ENCODE data around the gene ID4.

ID4 gene

GRCh38 chr6:19866173-19866984 is 29.2 kb downstream of the ID4 start:
- Histone ChIP-seq H3K23ac (ENCODE audit: low read length) (no peak overlapping the region), H4K91ac (ENCODE audit: low read depth, low read length) (no peak overlapping the region), H2BK12ac (ENCODE audit: low read length) (no peak overlapping the region), H2BK5ac (ENCODE audit: low read depth, low read length, poor library complexity) (no peak overlapping the region), H3K4me2 (ENCODE audit: low read length) (no peak overlapping the region), H3K79me1 (ENCODE audit: low read length) (no peaks in the 10 kb centered on the region), H4K12ac (ENCODE audit: low read depth, low read length) (no peak overlapping the region), H3K4me3 (ENCODE audit: low read depth, low read length) (no peak overlapping the region), H3K18ac (ENCODE audit: low read length) (no peak overlapping the region), H3K14ac (ENCODE audit: low read length) (no peak overlapping the region), H3K4ac (ENCODE audit: low read depth, low read length) (no peak overlapping the region), H3K27ac (ENCODE audit: low read depth, low read length) (no peak overlapping the region), H3K9ac (ENCODE audit: low read length) (no peak overlapping the region), H2BK120ac (ENCODE audit: insufficient read depth, low read length, poor library complexity) (no peak overlapping the region), H4K8ac (ENCODE audit: low read depth, low read length) (no peak overlapping the region), H3K27me3 (ENCODE audit: insufficient read depth, low read length) (no peaks in the 10 kb centered on the region), H2AFZ (ENCODE audit: insufficient read depth, low read length, poor library complexity) (no peak overlapping the region), H3K79me2 (ENCODE audit: control insufficient read depth, insufficient read depth, low read length, poor library complexity) (no peaks in the 10 kb centered on the region), H3K4me1 (ENCODE audit: control insufficient read depth in 1 of 2, insufficient read depth in 2 of 2, low read length in 2 of 2) (peaks cover 2 to 4% of the 10 kb centered on the region in 2 experiments), H3K36me3 (ENCODE audit: control insufficient read depth in 1 of 2, insufficient read depth in 2 of 2, low read length in 2 of 2) (no peaks in the 10 kb centered on the region), H2AK5ac (ENCODE audit: low read length) (no peak overlapping the region), H3K9me3 (ENCODE audit: insufficient read depth, low read depth, low read length) (no peaks in the 10 kb centered on the region)
- DNase-seq = no peak
- no CpG with 5 or more reads among the region's 18 CpGs for WGBS (ENCODE audit: extremely low coverage, insufficient coverage, insufficient read length)

- no peak overlapping the region for H3K4ac ChIP-seq (ENCODE audit: low read depth, low read length)
- no peak overlapping the region for H3K14ac ChIP-seq (ENCODE audit: low read length)
- no peak overlapping the region for H2AFZ ChIP-seq (ENCODE audit: insufficient read depth, low read length, poor library complexity)
- no peak overlapping the region for H4K91ac ChIP-seq (ENCODE audit: low read depth, low read length)
- H3K9me3 ChIP-seq (ENCODE audit: insufficient read depth, low read depth, low read length) = no peaks in the 10 kb centered on the region
- no peak overlapping the region for H3K18ac ChIP-seq (ENCODE audit: low read length)
- H3K4me1 ChIP-seq (ENCODE audit: control insufficient read depth in 1 of 2, insufficient read depth in 2 of 2, low read length in 2 of 2) = peaks cover 2 to 4% of the 10 kb centered on the region in 2 experiments
- DNase-seq = peak in 1 of 2 donors; percentile 58
- no peak overlapping the region for H2BK12ac ChIP-seq (ENCODE audit: low read length)
- H3K79me1 ChIP-seq (ENCODE audit: low read length) = no peaks in the 10 kb centered on the region
- no peak overlapping the region for H3K23ac ChIP-seq (ENCODE audit: low read length)
- no peaks in the 10 kb centered on the region for H3K79me2 ChIP-seq (ENCODE audit: control insufficient read depth, insufficient read depth, low read length, poor library complexity)
- no peak overlapping the region for H3K27ac ChIP-seq (ENCODE audit: low read depth, low read length)
- no peak overlapping the region for H3K9ac ChIP-seq (ENCODE audit: low read length)
- H3K36me3 ChIP-seq (ENCODE audit: control insufficient read depth in 1 of 2, insufficient read depth in 2 of 2, low read length in 2 of 2) = no peaks in the 10 kb centered on the region
- H4K12ac ChIP-seq (ENCODE audit: low read depth, low read length) = no peak overlapping the region
- H3K4me3 ChIP-seq (ENCODE audit: low read depth, low read length) = no peak overlapping the region
- H2BK120ac ChIP-seq (ENCODE audit: insufficient read depth, low read length, poor library complexity) = no peak overlapping the region
- WGBS (ENCODE audit: extremely low coverage, insufficient coverage, insufficient read length) = no CpG with 5 or more reads among the region's 5 CpGs
- H3K27me3 ChIP-seq (ENCODE audit: insufficient read depth, low read length) = no peaks in the 10 kb centered on the region
- no peak overlapping the region for H2AK5ac ChIP-seq (ENCODE audit: low read length)
- H3K4me2 ChIP-seq (ENCODE audit: low read length) = no peak overlapping the region
- no peak overlapping the region for H4K8ac ChIP-seq (ENCODE audit: low read depth, low read length)
- H2BK5ac ChIP-seq (ENCODE audit: low read depth, low read length, poor library complexity) = no peak overlapping the region
Measured at GRCh38 chr6:19866985-19867627, 29.9 kb downstream of the ID4 start.

- DNase-seq = no peak
- Histone ChIP-seq H2BK120ac (ENCODE audit: insufficient read depth, low read length, poor library complexity) (no peak overlapping the region), H3K18ac (ENCODE audit: low read length) (no peak overlapping the region), H3K23ac (ENCODE audit: low read length) (no peak overlapping the region), H3K79me2 (ENCODE audit: control insufficient read depth, insufficient read depth, low read length, poor library complexity) (no peaks in the 10 kb centered on the region), H3K27me3 (ENCODE audit: insufficient read depth, low read length) (no peaks in the 10 kb centered on the region), H3K4ac (ENCODE audit: low read depth, low read length) (no peak overlapping the region), H3K9me3 (ENCODE audit: insufficient read depth, low read depth, low read length) (no peaks in the 10 kb centered on the region), H2BK12ac (ENCODE audit: low read length) (no peak overlapping the region), H3K36me3 (ENCODE audit: control insufficient read depth in 1 of 2, insufficient read depth in 2 of 2, low read length in 2 of 2) (no peaks in the 10 kb centered on the region), H4K8ac (ENCODE audit: low read depth, low read length) (no peak overlapping the region), H3K9ac (ENCODE audit: low read length) (no peak overlapping the region), H3K14ac (ENCODE audit: low read length) (no peak overlapping the region), H2BK5ac (ENCODE audit: low read depth, low read length, poor library complexity) (no peak overlapping the region), H4K91ac (ENCODE audit: low read depth, low read length) (no peak overlapping the region), H4K12ac (ENCODE audit: low read depth, low read length) (no peak overlapping the region), H3K4me3 (ENCODE audit: low read depth, low read length) (no peak overlapping the region), H3K4me2 (ENCODE audit: low read length) (no peak overlapping the region), H3K79me1 (ENCODE audit: low read length) (no peaks in the 10 kb centered on the region), H3K4me1 (ENCODE audit: control insufficient read depth in 1 of 2, insufficient read depth in 2 of 2, low read length in 2 of 2) (peaks cover 2 to 4% of the 10 kb centered on the region in 2 experiments), H2AFZ (ENCODE audit: insufficient read depth, low read length, poor library complexity) (no peak overlapping the region), H2AK5ac (ENCODE audit: low read length) (no peak overlapping the region), H3K27ac (ENCODE audit: low read depth, low read length) (no peak overlapping the region)
- WGBS (ENCODE audit: extremely low coverage, insufficient coverage, insufficient read length) = no CpG with 5 or more reads among the region's 9 CpGs
Measured at GRCh38 chr6:19869464-19869863, 32.3 kb downstream of the ID4 start.

GRCh38 chr6:19870322-19870721 is 33.2 kb downstream of the ID4 start:
- no peak overlapping the region for H3K27ac ChIP-seq (ENCODE audit: low read depth, low read length)

More at GRCh38 chr6:19870322-19870721, 33.2 kb downstream of the ID4 start:
- H4K91ac ChIP-seq (ENCODE audit: low read depth, low read length) = no peak overlapping the region
- H3K79me1 ChIP-seq (ENCODE audit: low read length) = no peaks in the 10 kb centered on the region
- no peak overlapping the region for H4K8ac ChIP-seq (ENCODE audit: low read depth, low read length)
- H3K4me1 ChIP-seq (ENCODE audit: control insufficient read depth in 1 of 2, insufficient read depth in 2 of 2, low read length in 2 of 2) = peaks cover 2 to 4% of the 10 kb centered on the region in 2 experiments
- no peak overlapping the region for H3K4ac ChIP-seq (ENCODE audit: low read depth, low read length)
- no peak overlapping the region for H2AFZ ChIP-seq (ENCODE audit: insufficient read depth, low read length, poor library complexity)
- peak overlapping the region; percentile 37 for H3K9ac ChIP-seq (ENCODE audit: low read length)
- H2BK120ac ChIP-seq (ENCODE audit: insufficient read depth, low read length, poor library complexity) = no peak overlapping the region
- no peaks in the 10 kb centered on the region for H3K79me2 ChIP-seq (ENCODE audit: control insufficient read depth, insufficient read depth, low read length, poor library complexity)
- H3K18ac ChIP-seq (ENCODE audit: low read length) = no peak overlapping the region
- no peak overlapping the region for H3K14ac ChIP-seq (ENCODE audit: low read length)
- no peaks in the 10 kb centered on the region for H3K9me3 ChIP-seq (ENCODE audit: insufficient read depth, low read depth, low read length)
- no CpG with 5 or more reads among the region's 3 CpGs for WGBS (ENCODE audit: extremely low coverage, insufficient coverage, insufficient read length)
- no peak overlapping the region for H2AK5ac ChIP-seq (ENCODE audit: low read length)
- H3K27me3 ChIP-seq (ENCODE audit: insufficient read depth, low read length) = no peaks in the 10 kb centered on the region
- no peak overlapping the region for H2BK12ac ChIP-seq (ENCODE audit: low read length)
- H4K12ac ChIP-seq (ENCODE audit: low read depth, low read length) = no peak overlapping the region
- H3K23ac ChIP-seq (ENCODE audit: low read length) = no peak overlapping the region
- no peak overlapping the region for H3K4me3 ChIP-seq (ENCODE audit: low read depth, low read length)
- H3K36me3 ChIP-seq (ENCODE audit: control insufficient read depth in 1 of 2, insufficient read depth in 2 of 2, low read length in 2 of 2) = no peaks in the 10 kb centered on the region
- no peak for DNase-seq
- H2BK5ac ChIP-seq (ENCODE audit: low read depth, low read length, poor library complexity) = no peak overlapping the region
- H3K4me2 ChIP-seq (ENCODE audit: low read length) = no peak overlapping the region
